Cardiac muscle cell (in vitro differentiated cells and primary cell): Measurements from ENCODE around the gene MED12L. TPM values are rescaled to one million over a fixed set of nuclear protein-coding genes. Genes with fewer than 3 reads are reported as not detected.
A peak's percentile ranks its signal among the peaks of the same experiment; 100 is the strongest.

Experiments
- DNase-seq, 2 donors: peaks; one replicate each; pipeline versions ENCODE4 v3.0.0 to v3.0.0-alpha.2; 2010 to 2017; ENCODE audit warnings: low read depth in 1 of 2, low spot score in 1 of 2
- H3K27ac ChIP-seq: fragments of 200-600 bp; sonication (generic); 2 replicates; pipeline ENCODE4 v1.5.1; 2016
- H3K27me3 ChIP-seq: fragments of 200-600 bp; sonication (generic); 2 replicates; pipeline ENCODE4 v1.6.0; 2016; ENCODE audit warnings: control low read depth
- H3K36me3 ChIP-seq: fragments of 200-600 bp; sonication (generic); 2 replicates; pipeline ENCODE4 v1.5.1; 2016; ENCODE audit warnings: control low read depth
- H3K4me1 ChIP-seq: fragments of 200-600 bp; sonication (generic); 2 replicates; pipeline ENCODE4 v1.8.1; 2017; ENCODE audit warnings: low read depth, mild to moderate bottlenecking, mixed run types
- H3K4me3 ChIP-seq: fragments of 200-600 bp; sonication (generic); 2 replicates; pipeline ENCODE4 v1.5.1; 2016; ENCODE audit warnings: mild to moderate bottlenecking
- H3K9me3 ChIP-seq: fragments of 200-600 bp; sonication (generic); 2 replicates; pipeline ENCODE4 v1.5.1; 2017; ENCODE audit warnings: low read depth, mild to moderate bottlenecking, control low read depth
- CTCF ChIP-seq: IDR thresholded peaks from 2 replicates; pipeline ENCODE4 v1.5.1; 2012; ENCODE audit warnings: low read depth, mild to moderate bottlenecking, low read length
- polyA plus RNA-seq: library from polyadenylated mRNA; unstranded; fragments of >200 nt; fragmentation: Nextera tagmentation; extraction: Ambion mirVana; gene quantifications from 2 replicates; pipeline ENCODE4 v1.2.1, GENCODE V29; 2016
- total RNA-seq: library from RNA; depleted of rRNA; stranded (reverse); fragments of >200 nt; gene quantifications from 2 replicates; pipeline ENCODE4 v1.2.3, GENCODE V29; 2016

MED12L gene
- total and polyA plus RNA-seq, 2 experiments from 2014 or later: 1.9 to 6.9 TPM

- Histone ChIP-seq H3K4me3 (no peak overlapping the region), H3K4me1 (no peaks in the 10 kb centered on the region), H3K9me3 (no peaks in the 10 kb centered on the region), H3K27ac (no peak overlapping the region), H3K36me3 (no peaks in the 10 kb centered on the region), H3K27me3 (no peaks in the 10 kb centered on the region)
- TF ChIP-seq CTCF: no peak
- DNase-seq: no peak
Observed at GRCh38 chr3:151393146-151393830, 307.8 kb downstream of the MED12L start.

DNA sequence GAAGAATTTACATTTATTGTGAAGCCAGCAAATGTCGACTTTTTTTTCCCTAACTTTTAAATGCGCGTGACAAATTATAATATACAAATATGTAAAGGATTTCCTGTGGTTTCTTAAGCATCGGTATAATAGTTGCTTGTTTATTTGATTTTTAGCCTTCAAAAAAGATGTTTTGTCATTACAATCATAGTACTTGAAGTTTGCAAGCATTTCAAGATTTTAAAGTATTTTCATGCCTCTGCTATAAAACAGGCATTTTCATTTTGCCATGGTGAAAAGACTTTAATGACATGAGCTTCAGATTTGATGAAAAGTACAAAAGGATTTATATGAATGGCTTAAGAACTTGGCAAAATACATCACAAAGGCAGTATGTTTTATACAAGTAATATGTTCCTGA lies 308.5 kb downstream of the MED12L start:
- no peaks in the 10 kb centered on the region for H3K36me3 ChIP-seq
- H3K9me3 ChIP-seq: no peaks in the 10 kb centered on the region
- no peaks in the 10 kb centered on the region for H3K27me3 ChIP-seq
- no peaks in the 10 kb centered on the region for H3K4me1 ChIP-seq
- no peak overlapping the region for H3K27ac ChIP-seq
- no peak for DNase-seq
- no peak overlapping the region for H3K4me3 ChIP-seq
- no peak for TF ChIP-seq CTCF

GRCh38 chr3:151394611-151395010 lies 309.1 kb downstream of the MED12L start:
- TF ChIP-seq CTCF: no peak
- no peaks in the 10 kb centered on the region for H3K27me3 ChIP-seq
- no peaks in the 10 kb centered on the region for H3K4me1 ChIP-seq
- no peaks in the 10 kb centered on the region for H3K36me3 ChIP-seq
- H3K27ac ChIP-seq: no peak overlapping the region
- no peak for DNase-seq
- H3K4me3 ChIP-seq: no peak overlapping the region
- H3K9me3 ChIP-seq: no peaks in the 10 kb centered on the region

DNA sequence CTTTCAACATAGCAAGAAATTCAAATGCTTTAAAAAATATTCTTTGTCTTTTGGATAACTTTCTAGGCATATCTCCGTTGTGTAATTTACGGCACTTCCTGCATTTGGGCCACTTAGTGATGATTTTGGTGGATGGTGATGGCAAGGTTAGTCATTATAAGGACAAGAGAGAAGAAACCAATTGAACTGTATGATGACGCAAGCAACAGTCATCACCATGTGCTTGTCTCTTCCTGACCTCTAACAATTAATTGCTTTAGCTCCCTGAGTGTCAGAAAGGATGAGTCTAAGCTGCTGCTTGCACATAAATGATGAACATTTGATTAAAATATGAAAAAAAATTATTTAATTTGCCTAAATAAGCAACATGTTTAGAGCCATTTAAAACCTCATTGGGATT lies 310.3 kb downstream of the MED12L start:
- H3K27ac ChIP-seq: no peak overlapping the region
- H3K27me3 ChIP-seq: no peaks in the 10 kb centered on the region
- peak in 1 of 2 donors; percentile 44 for DNase-seq
- H3K9me3 ChIP-seq: no peaks in the 10 kb centered on the region
- H3K36me3 ChIP-seq: no peaks in the 10 kb centered on the region
- TF ChIP-seq CTCF: no peak
- H3K4me1 ChIP-seq: no peaks in the 10 kb centered on the region
- no peak overlapping the region for H3K4me3 ChIP-seq

DNA sequence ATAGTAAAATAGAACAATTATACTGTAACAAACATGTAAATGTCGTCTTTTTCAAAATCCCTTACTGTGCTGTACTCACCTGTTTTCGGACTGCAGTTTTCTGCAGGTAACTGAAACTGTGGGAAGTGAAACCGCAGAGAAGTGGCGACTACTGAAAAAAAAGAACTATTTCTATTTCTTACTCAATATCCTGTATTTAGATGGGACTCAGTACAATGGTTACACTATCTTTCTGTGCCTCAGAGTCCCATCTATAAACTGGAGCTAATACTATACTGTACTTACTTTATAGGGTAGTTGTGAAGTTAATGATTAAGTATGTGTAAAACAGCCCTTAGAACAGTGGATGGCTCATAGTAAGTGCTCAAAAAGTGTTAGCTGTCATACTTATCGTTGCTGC lies 313.4 kb downstream of the MED12L start:
- H3K27me3 ChIP-seq: no peaks in the 10 kb centered on the region
- H3K27ac ChIP-seq: no peak overlapping the region
- no peak for DNase-seq
- no peaks in the 10 kb centered on the region for H3K9me3 ChIP-seq
- TF ChIP-seq CTCF: no peak
- no peak overlapping the region for H3K4me3 ChIP-seq
- H3K4me1 ChIP-seq: no peaks in the 10 kb centered on the region
- no peaks in the 10 kb centered on the region for H3K36me3 ChIP-seq
